Kidney (tissue), 14 donors: Measurements from ENCODE around the gene KNDC1. TPM values are rescaled to one million over a fixed set of nuclear protein-coding genes. Genes with fewer than 3 reads are reported as not detected.

Experiments
- DNase-seq, 5 donors: peaks; one replicate each; pipeline ENCODE4 v3.0.0-alpha.2; 2013 to 2020
- FAIRE-seq: peaks from 2 replicates; lab custom pipeline; 2012; peaks lifted over from hg19 to GRCh38; lab: Jason Lieb, UNC
- H3K27ac ChIP-seq, 2 donors: one replicate each; pipeline ENCODE4 v1.7.0; 2013; ENCODE audit warnings: low read depth in 2 of 2, low read length in 2 of 2, inconsistent platforms in 1 of 2
- H3K27me3 ChIP-seq: one replicate; pipeline ENCODE4 v1.7.1; 2013; ENCODE audit warnings: low read length, inconsistent platforms; ENCODE audit not compliant: control insufficient read depth, insufficient read depth
- H3K36me3 ChIP-seq, 3 donors: one replicate each; pipeline versions ENCODE4 v1.7.0 to v1.7.1; 2013; ENCODE audit warnings: low read length in 3 of 3, control low read depth in 1 of 3, inconsistent platforms in 1 of 3; ENCODE audit not compliant: insufficient read depth in 3 of 3, control insufficient read depth in 2 of 3
- H3K4me1 ChIP-seq, 3 donors: one replicate each; pipeline versions ENCODE4 v1.7.0 to v1.7.1; 2013; ENCODE audit warnings: low read length in 3 of 3, inconsistent platforms in 1 of 3, low read depth in 1 of 3; ENCODE audit not compliant: control insufficient read depth in 2 of 3, insufficient read depth in 2 of 3
- H3K4me3 ChIP-seq, 3 donors: one replicate each; pipeline versions ENCODE4 v1.7.0 to v1.8.1; 2013; ENCODE audit warnings: low read length in 3 of 3, control low read depth in 1 of 3, inconsistent platforms in 1 of 3
- H3K9ac ChIP-seq, 3 donors: one replicate each; pipeline versions ENCODE4 v1.7.0 to v1.7.1; 2013; ENCODE audit warnings: low read length in 3 of 3, control low read depth in 1 of 3, inconsistent platforms in 1 of 3
- H3K9me3 ChIP-seq, 3 donors: one replicate each; pipeline versions ENCODE4 v1.7.0 to v1.7.1; 2013; ENCODE audit warnings: low read length in 3 of 3, control low read depth in 1 of 3, inconsistent platforms in 1 of 3; ENCODE audit not compliant: control insufficient read depth in 2 of 3, insufficient read depth in 1 of 3
- CTCF ChIP-seq: IDR thresholded peaks from 3 replicates; pipeline ENCODE4 v1.5.1; 2012; ENCODE audit warnings: mild to moderate bottlenecking, moderate library complexity, borderline replicate concordance; ENCODE audit not compliant: insufficient read depth; ENCODE audit errors: extremely low read depth
- intact Hi-C: fragments of 100-400 bp; cut with DNase I; formaldehyde crosslinking; loops from one replicate; pipeline ENCODE4 v1.11.1; 2022
- polyA plus RNA-seq: library from polyadenylated mRNA; stranded (reverse); fragments of 350-450 nt; fragmentation: Illumina TruSeq; extraction: RNeasy Lipid Tissue Mini Kit (QIAGEN cat#74804); gene quantifications from one replicate; pipeline ENCODE4 v1.2.3, GENCODE V29; 2014; ENCODE audit warnings: low read depth, low replicate concordance; ENCODE audit not compliant: insufficient read depth
- total RNA-seq: library from RNA; stranded (reverse); fragmentation: NEBNext Ultra II Directional; extraction: Animal tissue kit (Norgen Biotek cat#: 25700); gene quantifications from one replicate; pipeline ENCODE4 v1.2.1, GENCODE V29; 2021
- donor health status: control.
- donor health status: control.
- donor health status: control.
- donor health status: control.
- donor health status: control.
- donor health status: DM: yes; HTN: yes; CAD: no.
- donor health status: Normal renal cell carcinoma (clear cell type).

Gene KNDC1
- total and polyA plus RNA-seq, 2 donors from 2014 or later, result 0.43 to 8.7 TPM

- Histone ChIP-seq H3K4me1 (no peaks in the 10 kb centered on the region), H3K4me3 (no peak overlapping the region), H3K9ac (no peak overlapping the region), H3K27me3 (no peaks in the 10 kb centered on the region), H3K36me3 (no peaks in the 10 kb centered on the region), H3K27ac (no peak overlapping the region), H3K9me3 (no peaks in the 10 kb centered on the region)
- FAIRE-seq (no peak), DNase-seq (peak in 1 of 5 donors; percentile 78)
- intact Hi-C loops, result no loop called here
- TF ChIP-seq CTCF, result no peak
Observed at GRCh38 chr10:133269367-133269766, 109.3 kb downstream of the KNDC1 start.

GRCh38 chr10:133270204-133270603 lies 110.2 kb downstream of the KNDC1 start:
- TF ChIP-seq CTCF, result no peak
- FAIRE-seq, result no peak
- Histone ChIP-seq H3K9me3 (no peaks in the 10 kb centered on the region), H3K27me3 (no peaks in the 10 kb centered on the region), H3K4me3 (no peak overlapping the region), H3K36me3 (no peaks in the 10 kb centered on the region), H3K9ac (no peak overlapping the region), H3K27ac (no peak overlapping the region), H3K4me1 (no peaks in the 10 kb centered on the region)
- DNase-seq, result peak in 1 of 5 donors; percentile 66
- intact Hi-C loops, result no loop called here

GRCh38 chr10:133270773-133271297 lies 110.8 kb downstream of the KNDC1 start:
- no peak for TF ChIP-seq CTCF
- Histone ChIP-seq H3K27me3 (no peaks in the 10 kb centered on the region), H3K27ac (no peak overlapping the region), H3K9me3 (no peaks in the 10 kb centered on the region), H3K4me3 (no peak overlapping the region), H3K36me3 (no peaks in the 10 kb centered on the region), H3K4me1 (no peaks in the 10 kb centered on the region), H3K9ac (no peak overlapping the region)
- intact Hi-C loops, result no loop called here
- DNase-seq (peak in 1 of 5 donors; percentile 78), FAIRE-seq (no peak)
